IPS-NIHi11 (cell line): ENCODE measurements around the gene TFPI2.
"Not testable (repeated sequence)": the region's sequence is repeated elsewhere in the genome, so short reads cannot be mapped to it uniquely, and the experiment has no call there.

Source experiments
- DNase-seq: peaks from one replicate; pipeline ENCODE4 v3.0.0; 2012; ENCODE audit warnings: mixed read lengths, low spot score

The TFPI2 gene, protein sequence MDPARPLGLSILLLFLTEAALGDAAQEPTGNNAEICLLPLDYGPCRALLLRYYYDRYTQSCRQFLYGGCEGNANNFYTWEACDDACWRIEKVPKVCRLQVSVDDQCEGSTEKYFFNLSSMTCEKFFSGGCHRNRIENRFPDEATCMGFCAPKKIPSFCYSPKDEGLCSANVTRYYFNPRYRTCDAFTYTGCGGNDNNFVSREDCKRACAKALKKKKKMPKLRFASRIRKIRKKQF

DNA sequence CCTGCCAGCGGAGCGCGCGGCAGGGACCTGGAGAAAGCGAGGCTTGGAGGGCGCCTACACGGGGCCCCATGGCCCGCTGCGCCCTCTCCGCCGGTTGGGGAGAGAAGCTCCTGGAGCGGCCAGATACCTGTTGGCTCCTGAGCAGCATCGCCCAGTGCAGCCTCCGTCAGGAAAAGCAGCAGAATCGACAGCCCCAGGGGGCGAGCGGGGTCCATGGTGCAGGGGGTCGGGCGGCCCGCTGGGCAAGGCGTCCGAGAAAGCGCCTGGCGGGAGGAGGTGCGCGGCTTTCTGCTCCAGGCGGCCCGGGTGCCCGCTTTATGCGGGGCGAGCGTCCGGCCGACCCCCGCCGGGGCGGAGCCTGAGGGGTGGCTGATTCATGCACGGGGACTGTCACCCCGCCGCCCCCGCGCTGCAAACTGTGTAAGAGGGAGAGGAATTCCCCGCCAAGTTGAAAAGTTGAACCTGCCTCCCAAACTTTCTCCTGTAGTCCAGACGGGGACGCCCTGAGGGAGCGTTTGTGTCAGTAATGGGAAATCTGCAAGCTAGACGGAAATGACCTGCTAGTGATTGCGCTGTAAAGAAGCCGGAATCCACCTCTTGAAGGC is at the start of gene TFPI2:
Gene TFPI2 (minus strand): TSS at position 290 of the 605 bp plus-strand sequence. CDS start 75 bp downstream, at position 215.
- DNase-seq, result peak; percentile 55

- DNase-seq, result no peak
These were observed 47.7 kb upstream of the TFPI2 start for GRCh38 chr7:93938293-93938692.

DNA sequence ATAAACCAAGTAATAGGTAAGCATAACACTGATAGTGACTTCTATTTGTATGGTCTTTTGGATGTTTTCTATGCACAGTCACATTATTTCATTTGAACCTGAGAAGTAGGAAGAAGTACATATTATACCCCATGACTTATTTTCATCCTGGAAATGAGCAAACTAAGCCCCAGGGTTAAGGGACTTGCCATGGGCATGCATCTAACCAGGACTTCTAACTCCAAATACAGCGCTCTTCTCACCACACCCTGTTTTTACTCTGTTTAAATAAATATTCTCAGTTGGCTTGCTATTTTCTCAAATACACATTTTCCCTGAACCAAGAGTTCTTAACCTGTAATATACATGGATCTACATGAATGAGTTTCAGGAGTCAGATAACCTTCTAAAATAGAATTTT is 47.3 kb upstream of the TFPI2 start:
- no peak for DNase-seq

DNA sequence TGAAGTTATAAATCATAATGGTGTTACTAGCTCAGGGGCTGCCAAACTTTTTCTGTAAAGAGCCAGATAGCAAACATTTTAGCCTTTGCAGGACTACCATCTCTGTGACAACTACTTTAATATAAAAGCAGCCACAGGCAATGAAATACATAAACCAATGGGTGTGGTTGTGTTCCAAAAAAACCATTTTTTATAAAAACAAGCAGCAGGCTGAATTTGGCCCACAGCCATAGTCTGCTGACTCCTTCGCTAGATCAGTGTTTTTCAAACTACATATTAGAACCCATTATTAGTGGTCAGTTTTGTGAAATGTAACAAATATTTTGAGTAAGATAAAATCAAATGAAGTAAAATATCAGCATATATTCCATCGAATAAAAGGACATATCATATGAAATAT is 44.5 kb upstream of the TFPI2 start:
- DNase-seq, result no peak

DNA sequence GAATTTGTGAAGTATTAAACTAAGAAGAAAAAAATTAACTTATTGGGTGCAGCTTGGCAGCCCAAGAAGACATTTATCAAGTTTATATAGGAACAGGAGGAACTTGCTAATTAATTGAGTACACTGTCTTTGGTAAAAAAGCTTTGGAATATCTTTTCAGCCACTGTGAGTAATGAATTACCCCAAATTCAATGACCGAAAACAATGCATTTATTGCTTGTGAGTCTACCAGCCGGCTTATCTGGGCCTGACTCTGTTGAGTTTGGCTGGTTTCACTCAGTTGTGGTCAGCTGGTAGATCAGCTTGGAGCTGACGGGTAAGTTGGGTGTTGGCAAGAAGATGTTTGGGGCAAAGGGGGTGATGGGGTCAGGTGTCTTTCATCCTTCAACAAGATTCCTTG is 42.6 kb upstream of the TFPI2 start:
- DNase-seq, result no peak

- DNase-seq, result no peak
These were observed 41.1 kb upstream of the TFPI2 start for GRCh38 chr7:93931655-93932054.

GRCh38 chr7:93927585-93927984 is 37.0 kb upstream of the TFPI2 start:
- no peak for DNase-seq

DNA sequence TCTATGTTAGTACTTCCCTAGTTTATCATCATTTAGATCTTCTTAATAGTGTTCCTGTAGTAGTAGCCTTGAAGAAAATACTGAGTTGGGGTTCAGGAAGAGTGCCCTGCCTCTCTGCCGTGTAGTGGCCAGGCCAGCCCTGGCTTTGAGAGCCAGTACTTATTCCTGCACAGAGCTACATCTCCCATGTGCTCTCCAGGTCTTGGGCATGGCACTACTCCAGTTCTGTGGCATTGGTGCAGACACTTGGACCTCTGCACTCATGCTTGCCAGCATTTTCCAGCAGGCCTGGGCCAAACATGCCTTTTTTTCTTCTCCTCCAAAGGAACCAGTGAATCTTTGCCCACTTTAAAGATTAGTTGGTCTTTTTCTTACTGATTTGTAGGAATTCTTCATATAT is 36.2 kb upstream of the TFPI2 start:
- DNase-seq, result no peak

DNA sequence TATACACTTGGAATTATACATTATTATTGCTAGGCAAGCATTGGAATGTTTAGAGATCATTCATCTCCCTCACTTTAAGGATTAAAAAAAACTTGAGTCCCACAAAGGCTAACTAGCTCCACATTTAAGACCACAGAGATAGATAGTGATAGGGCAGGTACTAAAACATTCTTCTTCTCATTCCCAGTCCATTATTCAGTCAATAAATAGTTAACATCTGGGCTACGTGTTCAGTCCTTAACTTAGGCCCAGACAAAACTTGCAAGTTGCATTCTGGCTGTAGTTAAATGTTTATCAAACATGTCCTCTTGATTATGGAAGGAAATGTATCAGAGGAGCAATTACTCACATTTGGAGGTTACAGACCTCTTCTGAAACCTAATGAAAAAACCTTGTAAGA is 33.4 kb upstream of the TFPI2 start:
- no peak for DNase-seq

DNA sequence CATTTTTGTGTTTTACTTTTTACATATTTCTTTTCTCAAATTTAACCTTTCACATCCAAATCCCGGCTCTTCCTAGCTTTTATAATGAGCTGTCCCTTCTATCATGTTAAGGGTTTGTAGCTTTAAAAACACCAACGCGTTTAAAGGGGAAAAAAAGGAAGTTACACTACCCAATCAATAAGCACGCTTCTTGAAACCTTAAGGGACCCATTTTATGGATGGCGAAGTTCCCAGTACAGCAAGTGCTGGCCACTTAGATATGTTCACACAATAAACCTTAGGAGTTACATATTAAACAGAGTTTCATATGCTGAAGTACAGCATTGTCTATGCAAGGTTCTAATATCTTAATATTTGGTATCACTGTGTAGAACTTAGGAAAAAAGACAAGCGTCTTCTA is 32.7 kb upstream of the TFPI2 start:
- DNase-seq, result no peak

GRCh38 chr7:93921607-93922566 is 31.3 kb upstream of the TFPI2 start, which contains the start of gene GNG11:
Gene GNG11 (plus strand): TSS chr7:93921735. CDS start chr7:93922138, 403 bp downstream.
- peak; percentile 44 for DNase-seq

- no peak for DNase-seq
These were observed 30.6 kb upstream of the TFPI2 start for GRCh38 chr7:93921186-93921585.

- no peak for DNase-seq
These were observed 30.1 kb upstream of the TFPI2 start for GRCh38 chr7:93920496-93921182.

- DNase-seq, result not testable (repeated sequence)
These were observed 25.8 kb upstream of the TFPI2 start for GRCh38 chr7:93916315-93916714.

- DNase-seq, result not testable (repeated sequence)
These were observed 25.3 kb upstream of the TFPI2 start for GRCh38 chr7:93915888-93916287.

GRCh38 chr7:93915206-93915842 is 24.8 kb upstream of the TFPI2 start:
- not testable (repeated sequence) for DNase-seq

- DNase-seq, result no peak
These were observed 24.1 kb upstream of the TFPI2 start for GRCh38 chr7:93914581-93915066.

GRCh38 chr7:93913197-93913596 is 22.6 kb upstream of the TFPI2 start:
- DNase-seq, result no peak

GRCh38 chr7:93911661-93912060 is 21.1 kb upstream of the TFPI2 start:
- not testable (repeated sequence) for DNase-seq

DNA sequence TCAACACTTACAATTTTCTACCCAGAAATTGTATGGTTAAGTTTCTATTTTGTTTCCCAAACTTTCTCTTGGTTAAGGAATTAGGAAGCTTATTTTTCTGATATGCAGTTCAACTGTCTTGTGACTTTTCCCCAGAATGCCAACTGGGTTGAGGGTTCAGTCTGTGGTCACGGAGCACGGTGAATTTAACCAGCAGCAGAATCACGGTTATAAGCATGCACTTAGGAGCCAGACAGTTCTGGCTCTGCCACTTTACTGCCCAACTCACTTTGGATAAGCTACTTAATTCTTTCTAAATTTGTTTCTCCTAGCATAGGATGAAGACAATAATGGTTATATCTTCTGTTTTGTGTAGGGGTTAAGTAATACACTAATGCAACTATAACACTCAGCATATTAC is 20.7 kb upstream of the TFPI2 start:
- DNase-seq, result not testable (repeated sequence)
